HG03039 (cell line): ENCODE measurements around the gene LYG2.
"Not testable (repeated sequence)": the region's sequence is repeated elsewhere in the genome, so short reads cannot be mapped to it uniquely, and the experiment has no call there.

ENCODE experiments used
- ATAC-seq: cut with Tn5 transposase; IDR thresholded peaks from one replicate; pipeline ENCODE4 v1.9.1; 2021; ENCODE audit warnings: mild to moderate bottlenecking, moderate library complexity; ENCODE audit not compliant: unreplicated experiment

LYG2 gene

DNA sequence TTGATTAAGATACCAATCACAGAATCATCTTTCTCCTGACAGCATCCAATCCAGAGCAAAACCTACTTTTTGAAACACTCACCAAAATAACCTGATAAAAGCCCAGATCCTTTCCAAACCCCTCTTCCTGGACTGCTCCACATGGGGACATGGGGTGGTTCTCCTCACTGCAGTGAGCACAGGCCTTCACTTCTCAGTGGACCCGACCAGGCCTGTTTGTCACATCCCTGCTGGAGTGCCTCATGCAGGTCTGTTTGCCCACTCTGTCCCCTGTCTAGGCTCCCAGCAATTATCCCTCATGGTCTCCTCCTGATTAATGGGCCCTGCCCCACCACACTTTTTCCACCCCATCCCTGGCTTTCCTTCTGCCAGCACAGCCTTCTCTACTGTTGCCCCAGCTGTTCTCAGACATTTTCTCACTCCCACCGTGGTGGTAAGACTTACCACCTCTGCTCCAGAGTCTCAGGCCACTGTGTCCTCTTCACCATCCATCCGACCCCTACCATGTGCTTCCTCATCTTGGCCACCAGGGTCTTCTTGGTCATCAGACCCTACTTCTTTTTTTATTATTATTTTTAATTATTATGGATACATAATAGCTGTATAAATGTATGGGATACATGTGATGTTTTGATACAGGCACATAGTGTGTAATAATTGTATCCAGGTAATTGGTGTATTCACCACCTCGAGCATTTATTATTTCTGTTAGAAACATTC is 53.3 kb downstream of the LYG2 start:
- no peak for ATAC-seq

GRCh38 chr2:99200076-99200800 is 55.2 kb downstream of the LYG2 start:
- ATAC-seq = no peak

DNA sequence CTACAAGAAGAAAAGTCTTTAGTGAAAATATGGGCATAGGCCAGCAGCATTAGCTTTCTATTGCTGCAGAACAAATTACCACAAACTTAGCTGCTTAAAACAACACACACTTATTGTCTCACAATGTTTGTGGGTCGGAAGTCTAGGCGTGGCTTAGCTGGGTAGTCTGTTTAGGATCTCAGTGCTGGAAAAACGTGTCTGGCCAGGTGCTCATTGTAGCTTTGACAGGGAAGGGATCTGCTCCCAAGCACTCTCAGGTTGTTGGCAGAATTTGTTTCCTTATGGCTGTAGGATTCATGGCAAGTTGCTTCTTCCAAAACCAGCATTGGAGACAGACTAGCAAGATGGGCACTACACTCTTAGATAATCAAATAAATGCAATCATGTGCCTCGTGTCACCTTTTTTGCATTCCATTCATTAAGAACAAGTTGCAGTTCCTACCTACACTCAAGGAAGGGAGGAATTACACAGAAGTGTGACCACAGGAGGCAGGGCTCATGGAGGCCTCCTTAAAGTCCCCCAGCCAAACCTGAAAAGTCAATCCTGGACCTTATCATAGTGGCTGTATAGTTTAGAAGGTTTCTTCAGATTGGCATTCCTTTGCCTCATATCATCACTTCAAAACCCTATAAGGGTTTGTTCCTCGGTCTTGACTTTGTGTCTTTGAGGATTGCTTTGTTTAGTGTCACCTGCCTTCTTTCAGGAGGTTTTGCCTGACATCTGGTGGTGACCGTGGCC is 57.2 kb downstream of the LYG2 start:
- no peak for ATAC-seq

- ATAC-seq = not testable (repeated sequence)
Measured at GRCh38 chr2:99192364-99192763, 63.1 kb downstream of the LYG2 start.
